Kidney (tissue), 14 donors: ENCODE results near the gene PPP2R5E. TPM values are rescaled to one million over a fixed set of nuclear protein-coding genes. Genes with fewer than 3 reads are reported as not detected.
A peak's percentile ranks its signal among the peaks of the same experiment; 100 is the strongest.

Experiments used
- DNase-seq, 5 donors: peaks; one replicate each; pipeline ENCODE4 v3.0.0-alpha.2; 2013 to 2020
- FAIRE-seq: peaks from 2 replicates; lab custom pipeline; 2012; peaks lifted over from hg19 to GRCh38; lab: Jason Lieb, UNC
- H3K27ac ChIP-seq, 2 donors: one replicate each; pipeline ENCODE4 v1.7.0; 2013; ENCODE audit warnings: low read depth in 2 of 2, low read length in 2 of 2, inconsistent platforms in 1 of 2
- H3K27me3 ChIP-seq: one replicate; pipeline ENCODE4 v1.7.1; 2013; ENCODE audit warnings: low read length, inconsistent platforms; ENCODE audit not compliant: control insufficient read depth, insufficient read depth
- H3K36me3 ChIP-seq, 3 donors: one replicate each; pipeline versions ENCODE4 v1.7.0 to v1.7.1; 2013; ENCODE audit warnings: low read length in 3 of 3, control low read depth in 1 of 3, inconsistent platforms in 1 of 3; ENCODE audit not compliant: insufficient read depth in 3 of 3, control insufficient read depth in 2 of 3
- H3K4me1 ChIP-seq, 3 donors: one replicate each; pipeline versions ENCODE4 v1.7.0 to v1.7.1; 2013; ENCODE audit warnings: low read length in 3 of 3, inconsistent platforms in 1 of 3, low read depth in 1 of 3; ENCODE audit not compliant: control insufficient read depth in 2 of 3, insufficient read depth in 2 of 3
- H3K4me3 ChIP-seq, 3 donors: one replicate each; pipeline versions ENCODE4 v1.7.0 to v1.8.1; 2013; ENCODE audit warnings: low read length in 3 of 3, control low read depth in 1 of 3, inconsistent platforms in 1 of 3
- H3K9ac ChIP-seq, 3 donors: one replicate each; pipeline versions ENCODE4 v1.7.0 to v1.7.1; 2013; ENCODE audit warnings: low read length in 3 of 3, control low read depth in 1 of 3, inconsistent platforms in 1 of 3
- H3K9me3 ChIP-seq, 3 donors: one replicate each; pipeline versions ENCODE4 v1.7.0 to v1.7.1; 2013; ENCODE audit warnings: low read length in 3 of 3, control low read depth in 1 of 3, inconsistent platforms in 1 of 3; ENCODE audit not compliant: control insufficient read depth in 2 of 3, insufficient read depth in 1 of 3
- CTCF ChIP-seq: IDR thresholded peaks from 3 replicates; pipeline ENCODE4 v1.5.1; 2012; ENCODE audit warnings: mild to moderate bottlenecking, moderate library complexity, borderline replicate concordance; ENCODE audit not compliant: insufficient read depth; ENCODE audit errors: extremely low read depth
- intact Hi-C: fragments of 100-400 bp; cut with DNase I; formaldehyde crosslinking; loops from one replicate; pipeline ENCODE4 v1.11.1; 2022
- polyA plus RNA-seq: library from polyadenylated mRNA; stranded (reverse); fragments of 350-450 nt; fragmentation: Illumina TruSeq; extraction: RNeasy Lipid Tissue Mini Kit (QIAGEN cat#74804); gene quantifications from one replicate; pipeline ENCODE4 v1.2.3, GENCODE V29; 2014; ENCODE audit warnings: low read depth, low replicate concordance; ENCODE audit not compliant: insufficient read depth
- total RNA-seq: library from RNA; stranded (reverse); fragmentation: NEBNext Ultra II Directional; extraction: Animal tissue kit (Norgen Biotek cat#: 25700); gene quantifications from one replicate; pipeline ENCODE4 v1.2.1, GENCODE V29; 2021
- donor health status: control.
- donor health status: control.
- donor health status: control.
- donor health status: control.
- donor health status: control.
- donor health status: DM: yes; HTN: yes; CAD: no.
- donor health status: Normal renal cell carcinoma (clear cell type).

PPP2R5E gene
- total and polyA plus RNA-seq, 2 donors from 2014 or later: 9.7 to 46.5 TPM

GRCh38 chr14:63470962-63471793 lies 72.0 kb downstream of the PPP2R5E start:
- no peak overlapping the region for H3K9ac ChIP-seq
- FAIRE-seq (peak; percentile 84), DNase-seq (no peak)
- H3K27me3 ChIP-seq: no peaks in the 10 kb centered on the region
- H3K4me1 ChIP-seq: peaks cover 0 to 18% (median 3%) of the 10 kb centered on the region in 3 donors
- TF ChIP-seq CTCF: no peak
- peak overlapping the region in 1 of 2 donors; percentile 14 for H3K27ac ChIP-seq
- H3K36me3 ChIP-seq: no peaks in the 10 kb centered on the region
- intact Hi-C loops: no loop called here
- H3K9me3 ChIP-seq: no peaks in the 10 kb centered on the region
- no peak overlapping the region for H3K4me3 ChIP-seq

DNA sequence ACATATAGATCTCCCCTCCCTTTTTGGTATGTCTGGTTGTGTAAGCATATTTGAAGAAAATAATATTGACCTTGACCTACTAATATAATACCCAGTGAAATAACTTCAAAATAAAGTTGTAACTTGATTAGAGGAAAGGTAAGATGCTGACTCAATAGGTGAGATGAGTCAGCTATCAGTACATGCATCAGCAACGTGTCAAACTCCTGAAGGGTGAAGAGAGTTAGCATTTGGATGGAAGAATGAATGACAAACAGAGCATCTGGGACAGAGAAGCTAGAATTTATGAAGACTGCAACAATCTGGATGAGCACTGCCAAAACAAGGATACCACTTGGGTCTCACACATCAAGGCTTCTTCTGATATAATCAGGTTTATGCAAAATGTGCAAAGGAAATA lies 74.9 kb downstream of the PPP2R5E start:
- H3K4me1 ChIP-seq: peaks cover 0 to 18% (median 3%) of the 10 kb centered on the region in 3 donors
- no peaks in the 10 kb centered on the region for H3K9me3 ChIP-seq
- intact Hi-C loops: no loop called here
- H3K4me3 ChIP-seq: no peak overlapping the region
- DNase-seq: no peak
- no peaks in the 10 kb centered on the region for H3K36me3 ChIP-seq
- no peaks in the 10 kb centered on the region for H3K27me3 ChIP-seq
- TF ChIP-seq CTCF: no peak
- H3K27ac ChIP-seq: no peak overlapping the region
- no peak overlapping the region for H3K9ac ChIP-seq
- FAIRE-seq: no peak

- no peaks in the 10 kb centered on the region for H3K9me3 ChIP-seq
- H3K4me1 ChIP-seq: peaks cover 0 to 18% (median 3%) of the 10 kb centered on the region in 3 donors
- no peak overlapping the region for H3K4me3 ChIP-seq
- TF ChIP-seq CTCF: no peak
- no peak overlapping the region for H3K27ac ChIP-seq
- no peaks in the 10 kb centered on the region for H3K36me3 ChIP-seq
- FAIRE-seq: no peak
- H3K27me3 ChIP-seq: no peaks in the 10 kb centered on the region
- DNase-seq: no peak
- H3K9ac ChIP-seq: no peak overlapping the region
- intact Hi-C loops: no loop called here
Measured at GRCh38 chr14:63467440-63468072, 75.6 kb downstream of the PPP2R5E start.
